ENCODE measurements around the gene EQTN.

- no peak for TF ChIP-seq POLR2A (IDR thresholded peaks at IDR 0.05)
- TF ChIP-seq, protein P1, sequence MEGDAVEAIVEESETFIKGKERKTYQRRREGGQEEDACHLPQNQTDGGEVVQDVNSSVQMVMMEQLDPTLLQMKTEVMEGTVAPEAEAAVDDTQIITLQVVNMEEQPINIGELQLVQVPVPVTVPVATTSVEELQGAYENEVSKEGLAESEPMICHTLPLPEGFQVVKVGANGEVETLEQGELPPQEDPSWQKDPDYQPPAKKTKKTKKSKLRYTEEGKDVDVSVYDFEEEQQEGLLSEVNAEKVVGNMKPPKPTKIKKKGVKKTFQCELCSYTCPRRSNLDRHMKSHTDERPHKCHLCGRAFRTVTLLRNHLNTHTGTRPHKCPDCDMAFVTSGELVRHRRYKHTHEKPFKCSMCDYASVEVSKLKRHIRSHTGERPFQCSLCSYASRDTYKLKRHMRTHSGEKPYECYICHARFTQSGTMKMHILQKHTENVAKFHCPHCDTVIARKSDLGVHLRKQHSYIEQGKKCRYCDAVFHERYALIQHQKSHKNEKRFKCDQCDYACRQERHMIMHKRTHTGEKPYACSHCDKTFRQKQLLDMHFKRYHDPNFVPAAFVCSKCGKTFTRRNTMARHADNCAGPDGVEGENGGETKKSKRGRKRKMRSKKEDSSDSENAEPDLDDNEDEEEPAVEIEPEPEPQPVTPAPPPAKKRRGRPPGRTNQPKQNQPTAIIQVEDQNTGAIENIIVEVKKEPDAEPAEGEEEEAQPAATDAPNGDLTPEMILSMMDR (IDR thresholded peaks at IDR 0.05): no peak
- no peak for TF ChIP-seq POLR2AphosphoS5 (IDR thresholded peaks at IDR 0.05)
- TF ChIP-seq EP300 (IDR thresholded peaks at IDR 0.05): no peak
These were observed 41.6 kb upstream of the EQTN start for GRCh38 chr9:27338527-27338903.
